ENCODE measurements around the gene NTSR1.
A peak's percentile ranks its signal among the peaks of the same experiment; 100 is the strongest.

DNA sequence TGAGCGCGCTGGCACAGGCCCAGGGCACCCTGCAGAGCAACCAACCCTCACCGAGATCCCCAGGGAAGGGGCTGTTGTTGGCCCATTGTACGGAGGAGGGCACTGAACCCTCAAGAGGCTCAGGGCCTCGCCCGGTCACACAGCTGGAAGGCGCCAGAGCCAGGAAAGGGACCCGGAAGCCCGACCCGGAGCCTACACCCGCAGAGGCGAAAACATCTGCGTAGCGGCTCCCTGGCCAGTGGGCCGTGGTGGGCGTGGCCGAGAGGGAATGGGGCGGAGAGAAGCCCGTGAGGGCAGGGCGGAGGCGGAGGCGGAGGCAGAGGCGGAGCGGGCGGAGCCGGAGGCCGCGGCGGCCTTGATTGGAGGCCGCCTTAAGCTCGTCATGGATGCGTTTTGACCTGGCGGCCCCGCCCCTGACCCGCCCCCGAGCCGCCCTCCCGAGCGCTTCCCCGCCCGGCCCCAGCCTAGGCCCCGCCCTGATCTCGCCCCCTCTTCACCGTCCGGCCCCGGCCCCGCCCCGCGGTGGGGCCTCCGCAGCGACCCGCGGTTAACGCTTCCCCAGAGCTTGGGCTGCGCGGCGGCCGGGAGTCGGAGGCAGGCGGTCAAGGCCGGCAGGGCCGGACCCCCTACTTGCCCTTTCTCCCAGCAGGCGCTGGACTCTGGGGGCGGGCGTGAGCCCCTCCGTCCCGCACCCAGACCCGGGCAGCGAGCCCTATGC, 85.5 kb downstream of the NTSR1 start:
- TF ChIP-seq CTCF (IDR thresholded peaks at IDR 0.05) (no peak), POLR2A (IDR thresholded peaks at IDR 0.05) (peak; percentile 71 to 93)

Measured in heart left ventricle (tissue), 13 donors.